HCT116 (cell line): ENCODE measurements around the gene HABP2. TPM values are rescaled to one million over a fixed set of nuclear protein-coding genes. Genes with fewer than 3 reads are reported as not detected.

Experiments
- ATAC-seq: fragments of 200-7000 bp; cut with Tn5 transposase; 2 replicates; pipeline ENCODE4 v1.9.1; 2020; ENCODE audit warnings: mild to moderate bottlenecking, moderate library complexity
- BruUV-seq: library from RNA; stranded (reverse); fragments of 400-500 nt; replicated peaks from 2 replicates; lab custom pipeline; 2021; lab: Mats Ljungman, UMichigan
- CTCF ChIA-PET: fragments of 300-600 bp; sonication (Branson Sonifier 250); formaldehyde crosslinking; loops from one replicate; lab custom pipeline; 2021; ENCODE audit warnings: antibody characterized with exemption; lab: Charles Lee
- POLR2A ChIA-PET: fragments of 300-600, 350-600 bp; sonication (Branson Sonifier 250); formaldehyde crosslinking; loops from one replicate; lab custom pipeline; 2021; ENCODE audit warnings: antibody characterized with exemption; lab: Charles Lee
- RAD21 ChIA-PET, 2 experiments: fragments of 300-600 bp; sonication (Branson Sonifier 250); formaldehyde crosslinking; loops; one replicate each; lab custom pipeline; 2023; ENCODE audit warnings: low total read pairs in 2 of 2; ENCODE audit not compliant: uncharacterized antibody in 2 of 2, unreplicated experiment in 2 of 2, low non-redundant PET in 1 of 2; lab: Charles Lee
- DNase-seq: peaks from one replicate; pipeline ENCODE4 v3.0.0-alpha.2; 2010; ENCODE audit warnings: low read depth, low spot score
- H2AFZ ChIP-seq: fragments of 200-600 bp; shearing (Covaris generic), sonication (generic); 2 replicates; pipeline ENCODE4 v1.6.1; 2017; ENCODE audit warnings: low read depth, mixed run types, mixed read lengths, antibody characterized with exemption, low read length; ENCODE audit not compliant: poor library complexity, severe bottlenecking
- H3K27ac ChIP-seq: 2 replicates; pipeline ENCODE4 v1.5.1; 2012; ENCODE audit warnings: low read depth, low read length
- H3K27me3 ChIP-seq: fragments of 200-600 bp; sonication (generic); 2 replicates; pipeline ENCODE4 v1.6.1; 2016; ENCODE audit warnings: mixed run types, low read length, mixed read lengths; ENCODE audit not compliant: insufficient read depth
- H3K36me3 ChIP-seq, 2 experiments: fragments of 200-500 bp in 1 of 2; fragments of 200-600 bp in 1 of 2; sonication (Bioruptor generic) in 1 of 2; sonication (generic) in 1 of 2; 2 replicates each; pipeline versions ENCODE4 v1.5.1 to v1.6.1; 2014 to 2016; ENCODE audit warnings: low read length in 2 of 2, inconsistent platforms in 1 of 2, mixed read lengths in 1 of 2, mixed run types in 1 of 2; ENCODE audit not compliant: insufficient read depth in 2 of 2, control insufficient read depth in 1 of 2
- H3K4me1 ChIP-seq, 2 experiments: fragments of 200-600 bp in 1 of 2; sonication (generic) in 1 of 2; 2 replicates each; pipeline versions ENCODE4 v1.5.1 to v1.6.1; 2012 to 2017; ENCODE audit warnings: low read length in 2 of 2, inconsistent platforms in 1 of 2, mild to moderate bottlenecking in 1 of 2, mixed read lengths in 1 of 2, mixed run types in 1 of 2, moderate library complexity in 1 of 2; ENCODE audit not compliant: insufficient read depth in 2 of 2, control insufficient read depth in 1 of 2
- H3K4me2 ChIP-seq: fragments of 200-600 bp; sonication (generic); 2 replicates; pipeline ENCODE4 v1.6.1; 2017; ENCODE audit warnings: mixed run types, low read length, mixed read lengths
- H3K4me3 ChIP-seq, 2 experiments: fragments of 200-600 bp in 1 of 2; sonication (generic) in 1 of 2; replicated peaks in 1 of 2; 2 replicates each; pipeline ENCODE4 v1.5.1; 2011 to 2016; ENCODE audit warnings: low read length in 2 of 2, control low read depth in 1 of 2, low read depth in 1 of 2, mild to moderate bottlenecking in 1 of 2, mixed read lengths in 1 of 2, mixed run types in 1 of 2
- H3K79me2 ChIP-seq: fragments of 200-600 bp; sonication (generic); 2 replicates; pipeline ENCODE4 v1.6.1; 2017; ENCODE audit warnings: mild to moderate bottlenecking, mixed run types, low read length, moderate library complexity, mixed read lengths; ENCODE audit not compliant: insufficient read depth
- H3K9ac ChIP-seq: fragments of 200-600 bp; sonication (generic); 2 replicates; pipeline ENCODE4 v1.6.1; 2016; ENCODE audit warnings: low read length, mixed read lengths
- H3K9me2 ChIP-seq: fragments of 200-600 bp; sonication (generic), shearing (Covaris generic); 2 replicates; pipeline ENCODE4 v1.6.1; 2017; ENCODE audit warnings: mixed run types, mild to moderate bottlenecking, moderate library complexity; ENCODE audit not compliant: insufficient read depth
- H3K9me3 ChIP-seq, 2 experiments: fragments of 200-500 bp in 1 of 2; fragments of 200-600 bp in 1 of 2; sonication (Bioruptor generic) in 1 of 2; sonication (generic) in 1 of 2; 2 replicates each; pipeline ENCODE4 v1.6.1; 2014 to 2017; ENCODE audit warnings: low read length in 2 of 2, mixed read lengths in 2 of 2, inconsistent platforms in 1 of 2, low read depth in 1 of 2, mild to moderate bottlenecking in 1 of 2, mixed run types in 1 of 2, moderate library complexity in 1 of 2; ENCODE audit not compliant: control insufficient read depth in 1 of 2, insufficient read depth in 1 of 2
- H4K20me1 ChIP-seq: fragments of 200-600 bp; sonication (generic), shearing (Covaris generic); 2 replicates; pipeline ENCODE4 v1.6.1; 2017; ENCODE audit warnings: mixed run types, mild to moderate bottlenecking, moderate library complexity; ENCODE audit not compliant: insufficient read depth
- CBX3 ChIP-seq: IDR thresholded peaks from 2 replicates; pipeline ENCODE4 v1.6.1; 2012; ENCODE audit warnings: low read depth
- EGR1 ChIP-seq: IDR thresholded peaks from 2 replicates; pipeline ENCODE4 v1.6.1; 2012; ENCODE audit warnings: low read depth
- ELF1 ChIP-seq: IDR thresholded peaks from 2 replicates; pipeline ENCODE4 v1.6.1; 2012; ENCODE audit warnings: low read depth, borderline replicate concordance
- EZH2 ChIP-seq: fragments of 200-600 bp; sonication (generic); IDR thresholded peaks from 2 replicates; pipeline ENCODE4 v1.6.1; 2017; ENCODE audit warnings: antibody characterized with exemption, mixed run types
- EZH2phosphoT487 ChIP-seq: fragments of 200-600 bp; IDR thresholded peaks from 2 replicates; pipeline ENCODE4 v1.6.1; 2018; ENCODE audit warnings: antibody characterized with exemption, borderline replicate concordance
- JUND ChIP-seq: IDR thresholded peaks from 2 replicates; pipeline ENCODE4 v1.6.1; 2012
- POLR2A ChIP-seq: IDR thresholded peaks from 2 replicates; pipeline ENCODE4 v1.7.0; 2011; ENCODE audit warnings: borderline replicate concordance; ENCODE audit not compliant: insufficient read depth, insufficient read length; ENCODE audit errors: extremely low read depth
- RAD21 ChIP-seq: IDR thresholded peaks from 2 replicates; pipeline ENCODE4 v1.6.1; 2012; ENCODE audit warnings: low read depth, mild to moderate bottlenecking
- SIN3A ChIP-seq: IDR thresholded peaks from 2 replicates; pipeline ENCODE4 v1.6.1; 2012; ENCODE audit warnings: low read depth
- TCF7L2 ChIP-seq: IDR thresholded peaks from 2 replicates; pipeline ENCODE4 v1.7.0; 2011; ENCODE audit warnings: borderline replicate concordance, inconsistent platforms; ENCODE audit not compliant: insufficient read depth, insufficient read length; ENCODE audit errors: extremely low read depth
- YY1 ChIP-seq: IDR thresholded peaks from 2 replicates; pipeline ENCODE4 v1.6.1; 2011; ENCODE audit warnings: low read length, low read depth, moderate library complexity, mild to moderate bottlenecking; ENCODE audit not compliant: insufficient replicate concordance; ENCODE audit errors: extremely low read depth
- ZNF274 ChIP-seq: fragments of 200-500 bp; sonication (Bioruptor generic); IDR thresholded peaks from 2 replicates; pipeline ENCODE4 v1.6.1; 2014; ENCODE audit warnings: mild to moderate bottlenecking, low read depth, low read length, inconsistent platforms
- intact Hi-C: fragments of 100-400 bp; cut with micrococcal nuclease; formaldehyde crosslinking; loops from 2 replicates; pipeline ENCODE4 v1.10.0; 2022
- total RNA-seq: library from RNA; stranded (reverse); gene quantifications from one replicate; pipeline ENCODE4 v1.2.1, GENCODE V29; 2021; ENCODE audit not compliant: unreplicated experiment
- TF ChIP-seq, protein P1 (sequence below): IDR thresholded peaks from 2 replicates; pipeline ENCODE4 v1.6.1; 2011; ENCODE audit warnings: mild to moderate bottlenecking, low read length, moderate library complexity; ENCODE audit not compliant: insufficient replicate concordance; ENCODE audit errors: extremely low read depth

Gene HABP2
- total RNA-seq, 1 experiment from 2014 or later = 0.20 TPM

DNA sequence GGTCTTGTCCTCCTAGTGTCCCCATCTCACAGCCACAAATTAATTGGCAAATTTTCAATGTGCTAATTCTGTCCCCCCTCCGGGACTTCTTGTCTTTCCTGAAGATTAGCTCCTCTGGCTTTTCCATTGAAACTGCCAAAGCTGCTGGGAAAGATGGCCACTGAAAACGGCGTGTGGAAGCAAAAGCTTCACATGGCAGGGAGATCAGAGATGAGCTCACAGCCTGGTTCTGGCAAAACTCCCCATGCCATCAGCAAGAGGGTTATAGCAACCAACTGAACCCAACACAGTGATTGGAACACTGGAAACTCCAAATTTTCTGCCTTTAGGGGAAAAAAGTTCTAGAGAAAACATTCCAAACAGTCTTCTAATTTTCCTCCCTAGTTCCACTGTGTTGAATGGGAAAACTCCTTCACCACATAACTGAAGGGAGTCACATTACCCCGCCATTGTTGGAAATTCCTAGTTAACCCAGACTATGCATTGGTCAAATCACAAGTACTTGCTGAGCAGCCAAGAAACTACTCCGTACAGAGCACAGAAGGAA is 74.0 kb downstream of the HABP2 start:
- POLR2A ChIA-PET = interaction anchor here (1.2 kb wide), 1 partner anchor 52 kb away, joined by 3 read pairs; the partner anchor contains the start of gene CASP7
- intact Hi-C loops = no loop called here
- CTCF ChIA-PET = interaction anchor here (2.8 kb wide), 1 partner anchor 11 kb away, joined by 12 read pairs; no protein-coding TSS in a partner anchor
- no peak for ATAC-seq
- Histone ChIP-seq H3K79me2 (no peaks in the 10 kb centered on the region), H3K9me2 (no peaks in the 10 kb centered on the region), H3K4me3 (no peak overlapping the region), H3K27me3 (peaks cover 59% of the 10 kb centered on the region), H3K27ac (no peak overlapping the region), H3K36me3 (no peaks in the 10 kb centered on the region), H4K20me1 (no peaks in the 10 kb centered on the region), H2AFZ (no peak overlapping the region)
- TF ChIP-seq YY1 = no peak
- TF ChIP-seq ELF1 = no peak
- TF ChIP-seq TCF7L2 = no peak
- no peak for TF ChIP-seq EZH2
- TF ChIP-seq, all 23 proteins: peak for 0
- BruUV-seq = no TSS peak
- RAD21 ChIA-PET = no interaction called here
- Histone ChIP-seq H3K4me2 (no peak overlapping the region), H3K4me1 (no peaks in the 10 kb centered on the region), H3K9ac (no peak overlapping the region), H3K9me3 (no peaks in the 10 kb centered on the region)
- DNase-seq = no peak

DNA sequence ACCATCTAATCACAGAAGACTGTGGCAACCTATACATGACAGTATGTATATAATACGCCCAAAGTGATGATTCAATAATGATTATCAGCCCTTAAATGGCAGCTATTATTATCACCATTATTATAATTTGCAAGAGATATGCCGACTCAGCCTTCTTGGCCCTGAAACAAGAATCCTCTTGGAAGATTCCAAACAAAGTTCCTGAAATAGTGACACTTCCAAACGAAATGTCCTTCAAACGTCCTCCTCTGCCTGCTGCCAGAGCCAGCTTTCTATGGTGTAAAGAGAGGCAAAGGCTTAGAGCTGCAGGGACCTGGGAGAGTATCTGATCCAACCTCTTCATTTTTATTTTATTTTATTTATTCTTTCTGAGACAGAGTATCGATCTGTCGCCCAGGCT is 75.0 kb downstream of the HABP2 start:
- POLR2A ChIA-PET = interaction anchor here (1.2 kb wide), 1 partner anchor 51 kb away, joined by 3 read pairs; the partner anchor contains the start of gene CASP7
- TF ChIP-seq CBX3 = no peak
- no peak for TF ChIP-seq RAD21
- no peak for TF ChIP-seq ZNF274
- TF ChIP-seq EZH2phosphoT487 = no peak
- no peak for TF ChIP-seq YY1
- TF ChIP-seq, protein P1, sequence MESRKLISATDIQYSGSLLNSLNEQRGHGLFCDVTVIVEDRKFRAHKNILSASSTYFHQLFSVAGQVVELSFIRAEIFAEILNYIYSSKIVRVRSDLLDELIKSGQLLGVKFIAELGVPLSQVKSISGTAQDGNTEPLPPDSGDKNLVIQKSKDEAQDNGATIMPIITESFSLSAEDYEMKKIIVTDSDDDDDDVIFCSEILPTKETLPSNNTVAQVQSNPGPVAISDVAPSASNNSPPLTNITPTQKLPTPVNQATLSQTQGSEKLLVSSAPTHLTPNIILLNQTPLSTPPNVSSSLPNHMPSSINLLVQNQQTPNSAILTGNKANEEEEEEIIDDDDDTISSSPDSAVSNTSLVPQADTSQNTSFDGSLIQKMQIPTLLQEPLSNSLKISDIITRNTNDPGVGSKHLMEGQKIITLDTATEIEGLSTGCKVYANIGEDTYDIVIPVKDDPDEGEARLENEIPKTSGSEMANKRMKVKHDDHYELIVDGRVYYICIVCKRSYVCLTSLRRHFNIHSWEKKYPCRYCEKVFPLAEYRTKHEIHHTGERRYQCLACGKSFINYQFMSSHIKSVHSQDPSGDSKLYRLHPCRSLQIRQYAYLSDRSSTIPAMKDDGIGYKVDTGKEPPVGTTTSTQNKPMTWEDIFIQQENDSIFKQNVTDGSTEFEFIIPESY = no peak
- TF ChIP-seq POLR2A = no peak
- no peak for TF ChIP-seq TCF7L2
- no peak for TF ChIP-seq SIN3A
- no peak for TF ChIP-seq EGR1
- TF ChIP-seq JUND = no peak
- no peak for DNase-seq
- Histone ChIP-seq H3K79me2 (no peaks in the 10 kb centered on the region), H3K27ac (no peak overlapping the region), H3K4me2 (no peak overlapping the region), H3K4me3 (no peak overlapping the region), H3K9ac (no peak overlapping the region), H3K9me3 (no peaks in the 10 kb centered on the region), H3K9me2 (no peaks in the 10 kb centered on the region), H3K36me3 (no peaks in the 10 kb centered on the region), H2AFZ (no peak overlapping the region), H4K20me1 (no peaks in the 10 kb centered on the region), H3K4me1 (no peaks in the 10 kb centered on the region), H3K27me3 (peaks cover 50% of the 10 kb centered on the region)
- RAD21 ChIA-PET = no interaction called here
- BruUV-seq = no TSS peak
- CTCF ChIA-PET = interaction anchor here (2.8 kb wide), 1 partner anchor 12 kb away, joined by 12 read pairs; no protein-coding TSS in a partner anchor
- intact Hi-C loops = no loop called here
- ATAC-seq = no peak
